ENCODE data around the gene NPPC.

NPPC gene

GRCh38 chr2:231935815-231936214, 9.6 kb upstream of the NPPC start:
- no peak for TF ChIP-seq CTCF (IDR thresholded peaks at IDR 0.05; ENCODE audit: borderline replicate concordance, insufficient read depth, low read depth, low read length)
- H3K4me3 ChIP-seq (ENCODE audit: low read depth, low read length): no peak overlapping the region

GRCh38 chr2:231935207-231935524, 9.0 kb upstream of the NPPC start:
- TF ChIP-seq CTCF (IDR thresholded peaks at IDR 0.05; ENCODE audit: borderline replicate concordance, insufficient read depth, low read depth, low read length): no peak
- no peak overlapping the region for H3K4me3 ChIP-seq (ENCODE audit: low read depth, low read length)

- no peak overlapping the region for H3K4me3 ChIP-seq (ENCODE audit: low read depth, low read length)
Observed at GRCh38 chr2:231934441-231935206, 8.4 kb upstream of the NPPC start.

GRCh38 chr2:231933916-231934401, 7.8 kb upstream of the NPPC start:
- no peak for TF ChIP-seq CTCF (IDR thresholded peaks at IDR 0.05; ENCODE audit: borderline replicate concordance, insufficient read depth, low read depth, low read length)
- no peak overlapping the region for H3K4me3 ChIP-seq (ENCODE audit: low read depth, low read length)

More at GRCh38 chr2:231934441-231935206, 8.4 kb upstream of the NPPC start:
- TF ChIP-seq CTCF (IDR thresholded peaks at IDR 0.05; ENCODE audit: borderline replicate concordance, insufficient read depth, low read depth, low read length): no peak

- TF ChIP-seq CTCF (IDR thresholded peaks at IDR 0.05; ENCODE audit: borderline replicate concordance, insufficient read depth, low read depth, low read length): no peak
- H3K4me3 ChIP-seq (ENCODE audit: low read depth, low read length): no peak overlapping the region
Observed at GRCh38 chr2:231932985-231933915, 7.1 kb upstream of the NPPC start.

- no peak overlapping the region for H3K4me3 ChIP-seq (ENCODE audit: low read depth, low read length)
- no peak for TF ChIP-seq CTCF (IDR thresholded peaks at IDR 0.05; ENCODE audit: borderline replicate concordance, insufficient read depth, low read depth, low read length)
Observed at GRCh38 chr2:231932711-231932970, 6.4 kb upstream of the NPPC start.

Data from GM12875 (cell line).